GM12878 (cell line): ENCODE measurements around the gene TET3. TPM values are rescaled to one million over a fixed set of nuclear protein-coding genes. Genes with fewer than 3 reads are reported as not detected.

Experiments used
- ATAC-seq: fragments of 200-7000 bp; cut with Tn5 transposase; 3 replicates; pipeline ENCODE4 v1.9.1; 2020; ENCODE audit warnings: mild to moderate bottlenecking, moderate library complexity
- BruUV-seq: library from RNA; stranded (reverse); fragments of 400-500 nt; replicated peaks from 2 replicates; lab custom pipeline; 2021; lab: Mats Ljungman, UMichigan
- CTCF ChIA-PET: fragments of 300-600 bp; sonication (Branson Sonifier 250); formaldehyde crosslinking; extraction: SDS; loops from one replicate; lab custom pipeline; 2021; ENCODE audit warnings: inconsistent platforms; lab: Yijun Ruan, JAX
- POLR2A ChIA-PET: fragments of 350-600 bp; formaldehyde crosslinking; extraction: SDS; loops from one replicate; lab custom pipeline; 2021; ENCODE audit warnings: inconsistent platforms; lab: Charles Lee
- RAD21 ChIA-PET: fragments of 300-600 bp; sonication (Branson Sonifier 250); formaldehyde crosslinking; loops from one replicate; lab custom pipeline; 2023; ENCODE audit warnings: antibody characterized with exemption; ENCODE audit not compliant: unreplicated experiment; lab: Charles Lee
- SMC1A ChIA-PET: fragments of 300-600 bp; sonication (Branson Sonifier 250); formaldehyde crosslinking; loops from one replicate; lab custom pipeline; 2023; ENCODE audit not compliant: unreplicated experiment, uncharacterized antibody; lab: Charles Lee
- DNase-seq: peaks from one replicate; pipeline ENCODE4 v3.0.0-alpha.2; 2011; ENCODE audit warnings: low read depth, low spot score
- FAIRE-seq: peaks from 3 replicates; lab custom pipeline; 2011; peaks lifted over from hg19 to GRCh38; lab: Jason Lieb, UNC
- H2AFZ ChIP-seq: 2 replicates; pipeline ENCODE4 v1.6.0; 2011; ENCODE audit warnings: low read depth, low read length, control low read depth; ENCODE audit not compliant: control insufficient read depth
- H3K27ac ChIP-seq: 2 replicates; pipeline ENCODE4 v1.5.1; 2011; ENCODE audit warnings: control low read depth; ENCODE audit not compliant: control insufficient read depth, insufficient read depth
- H3K27me3 ChIP-seq, 2 experiments: replicated peaks in 1 of 2; 2 replicates each; pipeline versions ENCODE4 v1.6.0 to v1.6.1; 2011; ENCODE audit warnings: low read length in 1 of 2; ENCODE audit not compliant: control insufficient read depth in 2 of 2, insufficient read depth in 2 of 2
- H3K36me3 ChIP-seq, 2 experiments: 2 replicates each; pipeline ENCODE4 v1.5.1; 2011; ENCODE audit warnings: low read length in 1 of 2; ENCODE audit not compliant: control insufficient read depth in 2 of 2, insufficient read depth in 2 of 2
- H3K4me1 ChIP-seq: 2 replicates; pipeline ENCODE4 v1.6.1; 2011; ENCODE audit warnings: mild to moderate bottlenecking, low read length, moderate library complexity, mixed read lengths; ENCODE audit not compliant: control insufficient read depth, insufficient read depth
- H3K4me2 ChIP-seq: 2 replicates; pipeline ENCODE4 v1.6.0; 2011; ENCODE audit warnings: control low read depth; ENCODE audit not compliant: control insufficient read depth, insufficient read depth
- H3K4me3 ChIP-seq: fragments of 200-600 bp; sonication (generic); 2 replicates; pipeline ENCODE4 v1.5.1; 2016
- H3K79me2 ChIP-seq: 2 replicates; pipeline ENCODE4 v1.6.0; 2011; ENCODE audit warnings: low read length; ENCODE audit not compliant: control insufficient read depth, insufficient read depth
- H3K9ac ChIP-seq: 2 replicates; pipeline ENCODE4 v1.8.0; 2011; ENCODE audit warnings: low read length, control low read depth, mixed read lengths; ENCODE audit not compliant: control insufficient read depth, insufficient read depth
- H3K9me3 ChIP-seq: replicated peaks from 3 replicates; pipeline ENCODE4 v1.5.1; 2011; ENCODE audit warnings: mild to moderate bottlenecking, low read length; ENCODE audit not compliant: control insufficient read depth, insufficient read depth
- H4K20me1 ChIP-seq: 2 replicates; pipeline ENCODE4 v1.6.0; 2011; ENCODE audit not compliant: control insufficient read depth, insufficient read depth
- BCL11A ChIP-seq: IDR thresholded peaks from 2 replicates; pipeline ENCODE4 v1.6.1; 2011; ENCODE audit warnings: low read depth, low read length
- CBX3 ChIP-seq: fragments of 200-600 bp; sonication (generic); IDR thresholded peaks from 2 replicates; pipeline ENCODE4 v1.6.1; 2016; ENCODE audit warnings: low read depth, borderline replicate concordance
- CHD1 ChIP-seq: IDR thresholded peaks from 2 replicates; pipeline ENCODE4 v1.6.1; 2012; ENCODE audit warnings: low read depth, low read length, improper control_type of control experiment
- ELK1 ChIP-seq: IDR thresholded peaks from 2 replicates; pipeline ENCODE4 v1.6.1; 2012; ENCODE audit warnings: low read depth, low read length, improper control_type of control experiment
- SMARCA5 ChIP-seq: fragments of 450-650 bp; IDR thresholded peaks from 2 replicates; pipeline ENCODE4 v1.6.1; 2017; ENCODE audit warnings: mild to moderate bottlenecking
- SPI1 ChIP-seq: IDR thresholded peaks from 2 replicates; pipeline ENCODE4 v1.6.1; 2011; ENCODE audit warnings: low read depth, mild to moderate bottlenecking, low read length, moderate library complexity, borderline replicate concordance; ENCODE audit not compliant: insufficient read depth
- WGBS: methylation state at CpG from one replicate; pipeline ENCODE4 v1.1.6; 2016; ENCODE audit warnings: low lambda C conversion rate; ENCODE audit not compliant: insufficient replicate concordance, insufficient coverage; ENCODE audit errors: missing lambda C conversion rate; 5-methylcytosine and 5-hydroxymethylcytosine counted together
- in situ Hi-C: fragments of 300-500 bp; cut with MboI; formaldehyde crosslinking; loops from 9 replicates; pipeline ENCODE4 v1.14.3; 2018; ENCODE audit warnings: mixed read lengths
- intact Hi-C: fragments of 100-400 bp; cut with micrococcal nuclease; formaldehyde crosslinking; loops from one replicate; pipeline ENCODE4 v1.14.2; 2022; ENCODE audit not compliant: unreplicated experiment
- polyA plus RNA-seq, 11 experiments: library from polyadenylated mRNA; depleted of rRNA in 4 of 11; unstranded in 6 of 11; stranded (reverse) in 5 of 11; fragments of >200 nt; fragmentation: Nextera tagmentation in 4 of 11; fragmentation: Illumina TruSeq in 1 of 11; extraction: Ambion mirVana in 4 of 11; extraction: Trizol in 1 of 11; gene quantifications; 1 replicate in 1 of 11; 2 replicates in 10 of 11; pipeline versions ENCODE4 v1.2.1 to v1.2.3, GENCODE V29; 2011 to 2016; ENCODE audit warnings: inconsistent platforms in 2 of 11, missing spikeins in 2 of 11, low read depth in 1 of 11
- total RNA-seq, 4 experiments: library from RNA; depleted of rRNA in 3 of 4; stranded (reverse); fragments of >200 nt in 3 of 4; fragmentation: Illumina TruSeq in 1 of 4; extraction: Trizol in 1 of 4; gene quantifications; 2 replicates each; pipeline versions ENCODE4 v1.2.1 to v1.2.3, GENCODE V29; 2013 to 2021
- TF ChIP-seq, protein P1 (sequence below): IDR thresholded peaks from 2 replicates; pipeline ENCODE4 v1.6.1; 2011; ENCODE audit warnings: borderline replicate concordance, low read depth, mild to moderate bottlenecking, moderate library complexity, low read length; ENCODE audit not compliant: insufficient read depth, poor library complexity, severe bottlenecking

TET3 gene
- total and polyA plus RNA-seq, 10 of the 15 experiments (the other 5 are each of a cell fraction or from before 2014, with no cell fraction given) = 0.77 to 25.9 (median 8.5) TPM

GRCh38 chr2:73965053-73965452 lies 19.7 kb upstream of the TET3 start:
- Histone ChIP-seq H3K79me2 (peaks cover 4% of the 10 kb centered on the region; the same call in 1 of the 2 replicates), H3K4me2 (no peak overlapping the region), H3K9me3 (peaks cover 5% of the 10 kb centered on the region; the same call in 2 of the 3 replicates), H3K9ac (no peak overlapping the region), H3K36me3 (no peaks in the 10 kb centered on the region; a peak in 2 of 4 replicates), H3K27ac (peak overlapping the region; percentile 88; the same call in 1 of the 2 replicates), H2AFZ (no peak overlapping the region), H4K20me1 (no peaks in the 10 kb centered on the region), H3K4me1 (peaks cover 27% of the 10 kb centered on the region), H3K4me3 (no peak overlapping the region), H3K27me3 (no peaks in the 10 kb centered on the region)
- POLR2A ChIA-PET = interaction anchor here (1.1 to 4.2 kb wide), 4 partner anchors 10 to 35 kb away, joined by 3 to 19 read pairs (median 4); no protein-coding TSS in a partner anchor
- DNase-seq (no peak), ATAC-seq (no peak), FAIRE-seq (no peak)
- WGBS = 74% methylated on average over 3 of the region's 3 CpGs
- RAD21 ChIA-PET = interaction anchor here (0.8 to 2.0 kb wide), 4 partner anchors 11 to 137 kb away, joined by 3 to 8 read pairs (median 4); no protein-coding TSS in a partner anchor
- in situ Hi-C loops (no loop called here), intact Hi-C loops (no loop called here)
- SMC1A ChIA-PET = interaction anchor here (1.0 to 4.2 kb wide), 7 partner anchors 13 to 141 kb away, joined by 3 to 31 read pairs (median 3); no protein-coding TSS in a partner anchor
- no peak for TF ChIP-seq SMARCA5
- TF ChIP-seq BCL11A = no peak
- TF ChIP-seq, protein P1, sequence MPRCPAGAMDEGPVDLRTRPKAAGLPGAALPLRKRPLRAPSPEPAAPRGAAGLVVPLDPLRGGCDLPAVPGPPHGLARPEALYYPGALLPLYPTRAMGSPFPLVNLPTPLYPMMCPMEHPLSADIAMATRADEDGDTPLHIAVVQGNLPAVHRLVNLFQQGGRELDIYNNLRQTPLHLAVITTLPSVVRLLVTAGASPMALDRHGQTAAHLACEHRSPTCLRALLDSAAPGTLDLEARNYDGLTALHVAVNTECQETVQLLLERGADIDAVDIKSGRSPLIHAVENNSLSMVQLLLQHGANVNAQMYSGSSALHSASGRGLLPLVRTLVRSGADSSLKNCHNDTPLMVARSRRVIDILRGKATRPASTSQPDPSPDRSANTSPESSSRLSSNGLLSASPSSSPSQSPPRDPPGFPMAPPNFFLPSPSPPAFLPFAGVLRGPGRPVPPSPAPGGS = no peak
- 0 out of 2 replicates have a peak, but pooled peaks have one; percentile 29 for TF ChIP-seq SPI1
- TF ChIP-seq CHD1 = no peak
- no peak for TF ChIP-seq ELK1
- no peak for TF ChIP-seq CBX3
- CTCF ChIA-PET = interaction anchor here (0.5 to 1.5 kb wide), 4 partner anchors 16 to 213 kb away, joined by 3 to 6 read pairs (median 3); partner anchors contain the start of gene MOB1A
- BruUV-seq = no TSS peak
